VCaP (cell line): ENCODE measurements around the gene MS4A12.
"Not testable (repeated sequence)": the region's sequence is repeated elsewhere in the genome, so short reads cannot be mapped to it uniquely, and the experiment has no call there.

Experiments used
- H3K27ac ChIP-seq: fragments of 450-650 bp; 2 replicates; pipeline ENCODE4 v1.5.1; 2017
- TF ChIP-seq, protein P1 (sequence below): fragments of 450-650 bp; conservative IDR thresholded peaks from 2 replicates; pipeline ENCODE4 v1.5.1; 2017; ENCODE audit warnings: mild to moderate bottlenecking, moderate library complexity

The MS4A12 gene

DNA sequence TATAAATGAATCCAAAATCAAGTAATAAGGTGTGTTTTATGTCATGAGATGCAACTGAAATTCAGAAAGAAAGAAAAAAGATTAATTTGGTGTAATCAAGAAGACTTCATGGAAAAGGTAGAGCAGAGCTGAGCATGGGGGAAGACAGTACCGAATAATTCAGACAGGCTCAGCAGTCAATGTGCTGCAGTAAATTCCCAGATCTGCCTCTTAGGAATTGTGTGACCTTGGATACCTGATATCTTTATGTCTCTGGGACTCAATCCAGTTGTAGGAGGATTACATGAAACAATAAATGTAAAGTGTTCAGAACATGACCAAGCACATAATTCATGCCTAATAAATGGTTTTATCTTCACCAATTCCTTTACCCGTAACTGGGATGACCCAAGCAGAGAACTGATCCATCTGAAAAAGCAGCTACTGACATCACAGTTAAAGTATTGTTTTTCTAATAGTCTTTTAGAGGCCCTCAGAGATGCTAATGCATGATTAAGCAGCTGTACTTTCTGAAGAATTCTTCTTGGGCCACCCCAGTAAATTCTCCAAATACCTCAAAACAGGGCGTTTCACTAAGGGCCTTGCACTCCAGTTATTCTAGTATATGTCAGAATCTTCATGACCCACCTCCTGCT, 7.8 kb downstream of the MS4A12 start:
- H3K27ac ChIP-seq: no peak overlapping the region
- TF ChIP-seq, protein P1, sequence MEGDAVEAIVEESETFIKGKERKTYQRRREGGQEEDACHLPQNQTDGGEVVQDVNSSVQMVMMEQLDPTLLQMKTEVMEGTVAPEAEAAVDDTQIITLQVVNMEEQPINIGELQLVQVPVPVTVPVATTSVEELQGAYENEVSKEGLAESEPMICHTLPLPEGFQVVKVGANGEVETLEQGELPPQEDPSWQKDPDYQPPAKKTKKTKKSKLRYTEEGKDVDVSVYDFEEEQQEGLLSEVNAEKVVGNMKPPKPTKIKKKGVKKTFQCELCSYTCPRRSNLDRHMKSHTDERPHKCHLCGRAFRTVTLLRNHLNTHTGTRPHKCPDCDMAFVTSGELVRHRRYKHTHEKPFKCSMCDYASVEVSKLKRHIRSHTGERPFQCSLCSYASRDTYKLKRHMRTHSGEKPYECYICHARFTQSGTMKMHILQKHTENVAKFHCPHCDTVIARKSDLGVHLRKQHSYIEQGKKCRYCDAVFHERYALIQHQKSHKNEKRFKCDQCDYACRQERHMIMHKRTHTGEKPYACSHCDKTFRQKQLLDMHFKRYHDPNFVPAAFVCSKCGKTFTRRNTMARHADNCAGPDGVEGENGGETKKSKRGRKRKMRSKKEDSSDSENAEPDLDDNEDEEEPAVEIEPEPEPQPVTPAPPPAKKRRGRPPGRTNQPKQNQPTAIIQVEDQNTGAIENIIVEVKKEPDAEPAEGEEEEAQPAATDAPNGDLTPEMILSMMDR: no peak

- H3K27ac ChIP-seq: no peak overlapping the region
- TF ChIP-seq, protein P1: no peak
Measured at GRCh38 chr11:60502221-60502775, 9.7 kb downstream of the MS4A12 start.

- TF ChIP-seq, protein P1: no peak
- H3K27ac ChIP-seq: no peak overlapping the region
Measured at GRCh38 chr11:60504219-60504905, 11.8 kb downstream of the MS4A12 start.

DNA sequence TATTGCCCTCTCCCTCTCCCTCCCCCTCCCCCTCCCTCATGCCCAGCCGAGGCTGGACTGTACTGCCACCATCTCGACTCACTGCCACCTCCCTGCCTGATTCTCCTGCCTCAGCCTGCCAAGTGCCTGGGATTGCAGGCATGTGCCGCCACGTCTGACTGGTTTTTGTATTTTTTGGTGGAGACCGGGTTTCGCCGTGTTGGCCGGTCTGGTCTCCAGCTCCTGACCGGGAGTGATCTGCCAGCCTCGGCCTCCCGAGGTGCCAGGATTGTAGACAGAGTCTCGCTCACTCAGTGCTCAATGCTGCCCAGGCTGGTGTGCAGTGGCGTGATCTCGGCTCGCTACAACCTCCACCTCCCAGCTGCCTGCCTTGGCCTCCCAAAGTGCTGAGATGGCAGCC, 17.0 kb downstream of the MS4A12 start:
- H3K27ac ChIP-seq: not testable (repeated sequence)

- H3K27ac ChIP-seq: not testable (repeated sequence)
Measured at GRCh38 chr11:60510209-60510608, 17.6 kb downstream of the MS4A12 start.

- TF ChIP-seq, protein P1: no peak
- H3K27ac ChIP-seq: no peak overlapping the region
Measured at GRCh38 chr11:60511393-60511792, 18.8 kb downstream of the MS4A12 start.

DNA sequence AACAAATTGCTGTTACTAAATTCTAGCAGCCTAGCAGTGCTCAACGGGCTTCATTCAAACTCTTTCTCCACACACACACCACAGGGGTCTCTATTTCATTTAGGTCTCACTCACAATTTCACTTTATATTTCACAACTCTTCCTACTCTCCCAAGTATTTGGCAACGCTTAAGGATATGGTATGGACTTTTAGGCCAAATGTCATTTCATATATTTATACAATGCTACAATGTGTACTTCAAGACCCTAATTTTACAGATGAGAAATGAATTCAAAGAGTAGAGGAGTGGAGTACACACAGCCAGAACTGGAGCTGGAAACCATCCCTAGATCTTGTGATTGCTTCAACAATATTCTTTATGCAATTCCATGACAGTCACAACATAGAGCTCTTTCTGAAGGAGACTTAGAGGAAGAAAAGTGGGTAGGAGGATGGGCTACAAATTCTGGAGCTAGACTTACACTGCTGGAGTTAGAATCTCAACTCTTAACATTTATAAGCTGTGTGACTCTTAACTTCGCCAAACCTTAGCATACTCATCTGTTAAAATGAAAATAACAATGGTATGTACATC, 20.2 kb downstream of the MS4A12 start:
- H3K27ac ChIP-seq: no peak overlapping the region
- TF ChIP-seq, protein P1: no peak

GRCh38 chr11:60513496-60514460, 21.2 kb downstream of the MS4A12 start:
- TF ChIP-seq, protein P1: no peak
- no peak overlapping the region for H3K27ac ChIP-seq
